ENCODE data around the gene SYF2.
"Not testable (repeated sequence)": the region's sequence is repeated elsewhere in the genome, so short reads cannot be mapped to it uniquely, and the experiment has no call there.

SYF2 gene

DNA sequence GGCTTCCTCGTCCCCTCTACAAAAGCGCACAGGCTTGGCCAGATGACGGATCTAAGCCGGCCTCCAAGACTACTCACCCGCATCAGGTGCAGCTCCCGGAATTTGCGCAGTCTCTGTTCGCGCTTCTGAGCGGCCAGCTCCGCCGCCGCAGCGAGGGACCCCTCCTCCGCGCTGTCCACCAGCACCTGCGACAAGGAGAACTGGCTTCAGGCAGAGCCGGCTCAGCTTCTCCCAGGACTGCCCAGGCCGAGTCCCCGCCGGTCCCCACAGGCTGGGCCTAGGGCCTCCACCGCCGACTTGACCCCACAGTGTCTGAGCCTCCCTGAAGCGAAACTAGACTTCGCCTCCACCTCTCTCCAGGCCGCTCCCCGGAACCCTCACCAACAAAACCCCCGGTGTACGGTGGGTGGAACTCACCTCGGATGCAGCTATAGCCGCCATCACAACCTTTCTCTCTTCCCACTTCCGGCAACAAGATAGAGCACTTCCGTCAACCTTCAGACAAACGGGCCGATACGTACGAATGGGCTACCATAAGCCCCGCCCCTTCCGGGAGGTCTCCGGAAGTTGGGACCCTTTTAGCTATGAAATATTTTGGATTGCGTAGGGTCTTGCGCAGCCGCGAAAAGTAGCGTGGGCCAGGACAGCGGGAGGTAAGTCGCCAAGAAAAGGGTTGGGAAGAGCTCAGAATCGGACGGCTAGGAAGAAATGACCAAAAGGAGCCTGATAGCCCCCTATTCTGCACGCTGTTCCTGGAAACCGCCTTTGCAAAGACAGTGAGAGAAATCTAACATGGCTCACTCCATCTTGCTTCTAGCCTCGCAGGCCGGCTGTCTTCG is at the start of gene SYF2:
Gene SYF2 (minus strand): TSS at position 476 of the 839 bp plus-strand sequence. CDS start 35 bp downstream, at position 441.
- DNase-seq: peak; percentile 96

DNA sequence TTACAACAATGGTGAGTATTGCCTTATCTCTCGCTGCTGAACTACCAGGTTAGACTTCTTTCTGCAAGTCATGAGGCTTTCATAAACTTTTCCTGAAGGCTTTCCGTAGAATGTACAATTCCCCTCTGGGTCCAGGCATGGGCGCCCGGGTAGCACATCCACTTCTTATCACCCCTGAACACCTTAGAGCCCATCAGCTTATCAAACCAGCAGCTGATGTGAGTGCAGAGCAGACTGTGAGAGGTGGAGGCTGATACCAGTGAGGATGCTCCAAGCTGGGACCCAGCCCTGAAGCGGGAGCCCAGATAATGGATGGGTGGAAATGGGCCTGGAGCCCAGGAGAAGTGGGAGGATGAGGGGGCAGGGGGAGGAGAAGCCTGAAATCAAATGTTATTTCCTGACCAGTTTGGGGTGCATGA is 47.4 kb upstream of the SYF2 start:
- not testable (repeated sequence) for DNase-seq

DNA sequence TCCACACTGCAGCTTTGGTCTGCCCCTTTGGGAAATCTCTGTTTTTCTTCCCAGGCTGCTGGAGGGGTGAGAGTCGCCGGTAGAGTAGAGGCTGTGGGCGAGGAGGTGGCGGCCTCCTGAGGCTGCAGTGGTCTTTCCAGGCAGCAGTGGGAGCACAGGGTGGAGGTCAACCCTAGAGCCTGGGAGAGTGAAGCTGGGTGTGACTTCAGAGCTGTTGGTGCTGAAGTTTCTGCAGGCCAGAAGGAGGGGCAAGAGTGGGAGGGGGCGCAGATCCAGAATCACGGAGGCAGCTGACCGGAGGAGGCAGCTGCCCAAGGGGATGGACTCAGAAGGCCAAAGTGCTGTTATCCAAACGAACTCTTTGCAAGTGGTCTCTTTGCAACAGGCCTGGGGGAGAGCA is 46.5 kb upstream of the SYF2 start:
- not testable (repeated sequence) for DNase-seq

DNA sequence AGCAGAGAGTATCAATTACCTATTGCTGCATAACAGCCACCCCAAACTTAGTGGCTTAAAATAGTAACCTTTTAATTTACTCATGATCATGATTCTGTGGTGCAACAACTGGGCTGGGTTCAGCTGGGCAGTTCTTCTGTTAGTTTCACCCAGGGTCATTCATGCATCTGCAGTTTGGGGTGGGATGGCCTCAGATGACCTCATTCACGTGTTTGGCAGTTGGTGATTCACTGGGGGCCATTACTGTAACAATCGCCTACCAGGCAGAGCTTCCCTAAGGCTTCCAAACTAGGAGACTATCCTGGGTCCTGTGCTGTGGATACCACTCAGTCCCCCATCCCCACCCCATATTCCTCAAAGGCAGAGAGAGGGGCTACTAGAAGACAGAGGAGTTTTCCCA is 46.1 kb upstream of the SYF2 start:
- not testable (repeated sequence) for DNase-seq

DNA sequence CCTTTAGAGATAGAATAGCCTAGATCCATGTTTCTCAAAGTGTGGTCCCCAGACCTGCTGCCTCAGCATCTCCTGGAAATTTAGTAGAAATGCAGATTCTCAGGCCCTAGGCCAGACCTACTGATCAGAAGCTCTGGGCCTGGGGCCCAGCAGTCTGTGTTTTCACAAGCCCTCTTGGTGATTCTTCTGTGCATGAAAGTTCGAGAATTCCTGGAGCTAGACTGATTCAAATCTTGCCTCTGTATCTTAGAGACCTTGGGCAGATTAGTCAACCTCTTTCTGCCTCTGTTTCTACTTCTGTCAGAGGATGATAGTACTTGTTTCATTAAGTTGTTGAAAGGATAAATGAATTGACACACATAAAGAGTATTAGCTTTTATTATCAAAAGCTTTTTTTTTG is 45.0 kb upstream of the SYF2 start:
- not testable (repeated sequence) for DNase-seq

DNA sequence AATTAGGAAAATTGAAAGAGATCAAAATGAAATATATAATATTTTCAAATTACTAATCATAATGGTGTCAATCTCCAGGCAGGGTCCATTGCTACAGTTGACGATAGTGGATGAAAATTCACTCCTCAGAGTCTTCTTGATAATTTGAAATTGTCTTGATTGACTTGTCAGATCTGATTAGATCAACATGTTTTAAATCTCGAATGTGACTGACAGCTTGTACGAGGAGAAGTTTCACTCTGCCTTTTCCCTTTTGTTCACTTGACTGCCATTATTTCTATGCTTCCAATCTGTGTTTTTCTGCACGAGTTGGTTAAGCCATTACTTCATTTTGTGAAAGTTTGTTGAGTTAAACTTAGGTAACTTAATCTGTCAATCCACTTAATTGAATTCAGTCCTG is 43.3 kb upstream of the SYF2 start:
- DNase-seq: not testable (repeated sequence)

DNA sequence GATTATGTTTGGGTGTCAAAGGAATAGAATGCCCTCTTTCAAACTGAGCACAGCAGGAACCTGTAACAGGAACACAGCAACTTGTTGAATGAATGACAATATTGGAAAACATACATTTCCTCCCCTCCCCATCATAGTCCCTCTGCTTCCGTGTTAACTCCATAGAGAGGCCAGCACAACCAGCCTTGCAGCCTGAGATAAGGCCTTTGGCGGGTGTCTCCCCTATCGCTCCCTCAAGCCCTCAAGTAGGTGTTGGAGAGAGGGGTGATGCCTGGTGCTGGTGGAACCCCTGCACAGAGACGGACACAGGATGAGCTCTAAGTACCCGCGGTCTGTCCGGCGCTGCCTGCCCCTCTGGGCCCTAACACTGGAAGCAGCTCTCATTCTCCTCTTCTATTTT is 39.9 kb upstream of the SYF2 start, which contains the start of gene RHD:
Gene RHD (plus strand): TSS at position 272 of the 400 bp plus-strand sequence. CDS start 39 bp downstream, at position 311.
- DNase-seq: not testable (repeated sequence)

DNA sequence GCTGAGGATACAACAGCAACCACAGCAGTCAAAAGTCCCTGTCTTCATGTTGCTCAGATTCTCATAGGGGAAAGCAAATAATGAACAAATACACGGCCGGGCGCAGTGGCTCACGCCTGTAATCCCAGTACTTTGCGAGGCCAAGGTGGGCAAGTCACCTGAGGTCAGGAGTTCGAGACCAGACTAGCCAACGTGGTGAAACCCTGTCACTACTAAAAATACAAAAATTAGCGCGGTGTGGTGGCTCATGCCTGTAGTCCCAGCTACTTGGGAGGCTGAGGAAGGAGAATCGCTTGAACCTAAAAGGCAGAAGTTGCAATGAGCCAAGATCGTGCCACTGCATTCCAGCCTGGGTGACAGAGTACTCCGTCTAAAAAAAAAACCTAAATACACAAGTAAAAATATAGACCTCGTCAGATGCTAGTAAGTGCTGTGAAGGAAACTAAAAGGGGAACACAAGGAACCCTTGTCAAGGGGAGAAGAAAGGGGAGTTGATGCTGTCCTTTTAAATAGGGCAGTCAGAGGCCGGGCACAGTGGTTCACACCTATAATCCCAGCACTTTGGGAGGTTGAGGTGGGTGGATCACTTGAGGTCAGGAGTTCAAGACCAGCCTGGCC is 36.0 kb upstream of the SYF2 start:
- DNase-seq: not testable (repeated sequence)

DNA sequence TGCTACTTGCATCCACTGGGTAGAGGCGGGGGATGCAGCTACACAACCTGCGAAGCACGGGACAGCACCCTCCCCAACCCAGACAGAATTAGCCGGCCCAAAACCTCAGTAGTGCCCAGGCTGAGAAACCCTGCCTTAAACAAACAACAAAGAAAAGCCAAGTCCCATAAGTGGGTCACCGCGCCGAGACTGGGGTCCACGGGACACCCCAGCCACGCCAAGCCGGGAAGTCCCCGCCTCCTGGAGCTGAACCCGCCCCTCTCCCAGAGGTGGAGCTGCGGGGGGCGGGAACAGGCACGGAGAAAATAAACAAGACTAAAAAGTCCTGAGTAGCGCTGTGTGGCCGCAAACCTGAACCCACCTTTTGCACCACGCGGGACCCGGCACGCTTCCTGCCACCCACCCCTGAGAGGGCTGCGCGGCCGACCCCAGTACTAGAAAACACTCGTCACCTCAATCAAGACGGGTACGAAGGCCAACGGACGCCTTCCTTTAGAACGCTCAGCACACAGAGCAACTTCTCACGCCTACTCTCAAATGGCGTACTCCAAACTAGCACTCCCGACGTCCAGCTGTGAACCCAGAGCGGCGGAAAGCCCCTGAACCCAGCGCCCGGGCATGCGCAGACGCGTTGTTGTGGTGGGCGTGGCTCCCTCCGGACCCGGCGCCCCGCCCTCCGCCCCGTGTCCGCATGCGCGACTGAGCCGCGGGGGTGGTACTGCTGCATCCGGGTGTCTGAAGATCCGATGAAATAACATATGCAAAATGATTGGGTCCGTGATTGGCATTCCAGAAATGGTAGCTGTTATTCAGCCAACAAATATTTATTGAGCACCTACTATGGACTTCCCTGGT is 35.2 kb upstream of the SYF2 start:
- DNase-seq: peak; percentile 37

DNA sequence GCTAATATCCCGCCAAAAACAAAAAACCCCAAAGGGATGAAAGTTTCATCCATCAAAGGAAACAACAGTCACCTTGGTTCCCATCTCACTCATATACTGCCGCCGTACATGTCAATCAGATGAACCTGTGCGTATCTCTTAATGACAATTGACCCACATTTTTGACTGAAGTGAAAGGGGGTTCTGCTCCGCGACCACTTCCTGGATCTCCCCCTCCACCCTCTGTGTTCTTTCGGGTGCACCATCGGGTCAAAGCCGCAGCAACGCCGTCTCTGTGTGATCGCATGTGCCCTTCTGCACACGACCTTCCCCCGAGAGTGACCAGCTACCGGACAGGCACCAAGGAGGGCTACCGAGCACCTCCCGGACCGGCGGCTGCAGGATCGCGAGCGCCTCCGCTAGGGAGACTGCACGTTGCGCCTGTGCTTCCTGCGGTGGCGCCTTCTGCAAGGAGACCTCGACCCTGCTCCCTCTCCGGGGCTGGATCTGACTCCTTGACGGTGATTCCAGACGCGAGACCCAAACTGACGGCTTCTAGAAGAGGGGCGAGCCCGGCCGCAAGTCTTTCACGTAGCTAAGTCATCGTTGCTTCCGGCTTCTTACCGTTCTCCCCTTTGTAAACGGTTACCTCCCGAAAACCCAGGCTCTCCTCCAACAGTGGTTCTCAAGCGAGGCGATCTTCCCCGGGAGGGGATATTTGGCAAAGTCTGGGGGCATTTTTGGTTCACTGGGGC is 34.4 kb upstream of the SYF2 start:
- DNase-seq: not testable (repeated sequence)

DNA sequence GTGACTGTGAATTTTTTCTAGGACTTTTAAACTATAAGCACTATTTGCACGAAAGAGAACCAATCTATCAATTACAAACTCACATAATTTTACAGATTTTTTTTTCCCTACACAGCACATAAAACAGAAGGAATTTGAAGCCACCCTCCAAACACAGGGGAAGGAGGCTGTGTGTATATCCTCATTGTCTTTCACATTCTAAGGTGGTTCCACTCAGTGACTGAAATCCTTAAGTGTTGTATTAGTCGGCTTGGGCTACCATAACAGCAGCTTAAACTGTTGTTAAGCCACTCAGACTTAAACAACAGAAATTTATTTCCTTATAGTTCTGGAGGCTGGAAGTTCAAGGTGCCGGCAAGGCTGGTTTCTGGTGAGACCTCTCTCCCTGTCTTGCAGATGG is 28.0 kb upstream of the SYF2 start:
- not testable (repeated sequence) for DNase-seq

DNA sequence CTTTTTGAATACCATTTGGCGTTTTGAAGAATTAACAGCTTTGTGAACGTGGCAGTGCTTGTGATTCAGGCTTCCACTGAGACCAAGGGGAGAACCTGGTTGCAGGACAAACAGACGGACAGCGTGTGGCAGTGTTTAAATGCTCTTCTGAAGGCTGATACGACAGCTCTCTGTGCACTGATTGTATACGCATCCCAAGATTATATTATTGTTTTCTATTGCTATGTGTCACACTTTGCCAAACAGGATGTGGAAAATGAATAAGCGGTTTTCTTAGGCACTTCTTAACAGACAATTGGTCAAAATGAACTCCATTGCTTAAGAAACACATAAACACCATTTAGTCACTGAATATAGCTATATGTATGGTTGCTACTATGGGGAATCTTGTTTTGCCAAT is 27.5 kb upstream of the SYF2 start:
- not testable (repeated sequence) for DNase-seq

DNA sequence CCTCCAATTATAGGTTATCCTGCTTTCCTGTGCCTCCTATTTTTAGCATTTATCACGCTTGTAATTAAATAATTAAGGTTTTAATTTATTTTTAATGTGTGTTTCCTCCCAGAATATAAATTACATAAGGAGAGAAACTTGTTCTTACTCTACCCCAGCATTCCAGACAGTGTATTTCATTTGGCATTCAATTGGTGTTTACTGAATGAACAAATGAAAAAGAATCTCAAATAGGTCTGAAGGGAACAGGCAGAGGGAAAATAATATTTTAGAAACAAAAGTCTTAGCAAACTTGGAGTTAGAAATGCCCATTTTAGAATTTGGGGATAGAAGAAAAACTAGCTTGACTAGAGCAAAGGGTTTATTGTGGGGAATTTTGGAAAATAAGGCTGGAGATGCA is 24.9 kb upstream of the SYF2 start:
- no peak for DNase-seq

DNA sequence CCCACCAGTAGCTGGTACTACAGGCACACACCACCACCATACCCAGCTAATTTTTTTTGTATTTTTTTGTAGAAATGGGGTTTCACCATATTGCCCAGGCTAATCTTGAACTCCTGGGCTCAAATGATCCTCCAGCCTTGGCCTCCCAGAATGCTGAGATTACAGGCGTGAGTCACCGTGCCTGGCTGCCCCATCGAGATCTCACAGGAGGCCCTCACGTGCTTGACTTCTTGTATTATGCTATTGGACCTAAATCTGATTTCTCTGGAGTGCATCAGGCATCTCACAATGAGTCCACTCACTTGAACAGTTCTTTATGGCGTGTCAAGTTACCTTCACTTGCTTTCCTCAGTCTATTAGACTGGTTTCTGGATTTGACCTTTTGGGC is 24.3 kb upstream of the SYF2 start:
- DNase-seq: peak; percentile 79

DNA sequence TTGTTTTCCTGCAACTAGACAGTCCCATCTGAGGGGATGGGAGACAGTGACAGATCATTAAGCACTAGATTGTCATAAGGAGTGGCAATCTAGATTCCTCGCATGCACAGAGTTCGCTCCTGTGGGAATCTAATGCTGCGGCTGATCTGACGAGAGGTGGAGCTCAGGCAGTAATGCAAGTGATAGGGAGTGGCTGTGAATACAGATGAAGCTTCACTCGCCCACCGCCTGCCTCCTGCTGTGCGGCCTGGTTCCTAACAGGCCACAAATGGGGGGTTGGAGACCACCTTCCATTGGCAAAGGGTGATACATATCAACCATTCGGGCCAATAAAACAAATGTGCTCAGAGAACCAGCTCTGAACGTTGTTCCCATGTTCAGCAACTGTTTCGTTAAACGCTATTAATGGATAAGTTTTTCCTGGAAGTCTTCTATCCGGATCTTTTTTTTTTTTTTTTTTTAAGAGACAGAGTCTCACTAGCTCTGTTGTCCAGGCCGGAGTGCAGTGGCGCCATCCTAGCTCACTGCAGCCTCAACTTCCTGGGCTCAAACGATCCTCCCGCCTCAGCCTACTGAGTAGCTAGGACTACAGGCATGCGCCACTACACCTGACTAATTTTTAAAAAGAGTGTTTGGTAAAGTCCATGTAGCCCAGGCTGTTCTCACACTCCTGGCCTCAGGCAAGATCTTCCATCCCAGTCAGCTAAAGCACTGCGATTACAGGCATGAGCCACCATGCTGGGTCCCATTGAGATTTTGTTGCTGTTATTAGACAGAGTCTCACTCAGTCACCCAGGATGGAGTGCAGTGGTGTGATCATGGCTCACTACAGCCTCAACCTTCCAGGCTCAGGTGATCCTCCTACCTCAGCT is 23.6 kb upstream of the SYF2 start:
- DNase-seq: no peak

DNA sequence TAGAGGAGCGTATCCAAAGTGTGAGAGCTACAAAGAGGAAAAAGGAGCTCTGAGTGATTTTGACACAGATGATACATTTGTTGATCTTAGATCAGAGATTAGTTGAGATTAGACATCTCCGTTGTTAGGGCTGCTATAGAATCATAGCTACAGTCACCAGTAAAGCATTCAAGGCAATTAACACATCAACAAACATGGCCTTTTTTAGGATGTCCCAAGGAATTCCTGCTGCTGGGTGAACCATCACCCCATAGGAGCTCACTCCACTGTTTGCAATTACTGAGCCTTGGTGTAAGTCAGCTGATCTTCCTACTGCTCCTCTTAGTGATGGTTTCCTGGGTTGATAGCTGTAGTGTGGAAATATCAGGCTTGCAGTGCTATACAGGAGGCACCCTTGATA is 21.6 kb upstream of the SYF2 start:
- no peak for DNase-seq

DNA sequence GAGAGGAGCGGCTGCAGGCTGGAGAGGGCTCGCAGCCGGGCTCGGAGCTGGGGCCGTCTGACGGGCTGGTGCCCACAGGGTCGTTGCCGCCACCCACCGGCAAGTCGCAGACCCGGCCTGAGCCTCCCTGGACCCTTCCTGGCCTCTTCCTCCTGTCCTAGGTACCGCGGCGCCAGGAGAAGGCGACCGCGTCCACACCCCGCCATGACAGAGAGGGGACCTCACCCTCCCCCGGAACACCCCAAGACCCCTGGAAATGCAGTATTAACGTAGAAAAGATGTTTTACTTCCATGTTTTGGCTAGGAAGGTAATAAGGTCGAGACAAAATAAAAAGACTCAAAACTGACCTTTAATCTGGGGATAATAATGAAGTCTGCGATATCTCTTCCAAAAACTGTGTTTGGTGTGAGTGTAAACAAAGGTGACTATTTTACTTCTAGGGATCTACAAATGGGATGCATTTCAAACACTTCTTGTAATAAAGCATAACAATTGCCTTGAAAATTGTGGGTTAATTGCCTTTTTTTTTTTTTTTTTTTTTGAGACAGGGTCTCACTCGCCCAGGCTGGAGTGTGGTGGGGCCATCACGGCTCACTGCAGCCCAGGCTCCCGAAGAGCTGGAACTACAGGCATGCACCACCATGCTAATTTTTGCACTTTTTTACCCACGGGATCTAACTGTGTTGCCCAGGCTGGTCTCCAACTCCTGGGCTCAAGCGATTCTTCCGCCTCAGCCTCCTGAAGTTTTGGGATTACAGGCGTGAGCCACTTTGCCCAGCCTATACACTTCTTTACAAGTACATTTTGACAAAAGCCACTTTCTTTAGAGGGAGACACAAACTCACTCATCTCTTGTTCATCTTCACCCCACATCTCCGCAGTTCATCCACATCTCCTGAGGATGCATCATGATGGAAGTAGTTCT is 15.8 kb upstream of the SYF2 start:
- DNase-seq: peak; percentile 81

DNA sequence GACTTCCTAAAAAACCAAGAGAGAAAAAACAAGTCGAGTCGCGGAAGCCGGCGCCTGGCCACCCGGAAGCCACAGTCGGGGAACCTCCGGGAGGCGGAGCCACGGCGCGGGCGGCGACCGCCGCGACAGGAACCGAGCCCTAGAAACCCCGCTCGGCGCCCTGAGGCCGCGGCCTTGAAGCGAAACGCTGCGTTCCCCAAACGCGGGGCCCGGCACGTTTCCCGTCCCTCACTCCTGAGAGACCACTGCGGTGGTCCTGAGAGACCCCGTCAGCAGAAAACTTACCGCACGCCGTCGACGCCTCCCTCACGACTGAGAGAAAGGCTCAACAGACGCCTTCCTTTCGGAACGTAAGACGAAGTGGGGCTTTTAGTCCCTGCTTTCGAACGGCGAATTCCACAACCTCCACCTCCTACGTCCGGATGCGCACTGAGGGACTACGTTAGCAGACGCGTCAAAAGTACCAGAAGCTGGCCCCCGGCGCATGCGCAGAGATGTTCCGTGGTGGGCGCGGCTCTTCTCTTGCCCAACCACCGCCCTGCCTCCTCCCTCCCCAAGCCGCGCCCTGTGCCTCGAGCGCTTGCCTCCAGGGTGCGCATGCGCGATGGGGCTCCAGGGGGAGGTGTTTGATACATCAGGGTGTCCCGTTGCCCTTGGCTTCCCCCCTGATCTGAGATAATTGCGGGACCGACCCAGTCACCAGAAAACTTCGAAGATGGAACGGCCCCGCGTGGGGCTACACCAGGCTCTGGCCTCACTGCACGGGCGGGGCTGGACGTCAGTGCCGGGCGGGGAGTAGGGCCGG is 14.9 kb upstream of the SYF2 start, which contains the start of gene RSRP1:
Gene RSRP1 (minus strand): TSS at position 431 of the 805 bp plus-strand sequence. CDS start 491 bp downstream, outside the sequence.
- peak; percentile 99 for DNase-seq

DNA sequence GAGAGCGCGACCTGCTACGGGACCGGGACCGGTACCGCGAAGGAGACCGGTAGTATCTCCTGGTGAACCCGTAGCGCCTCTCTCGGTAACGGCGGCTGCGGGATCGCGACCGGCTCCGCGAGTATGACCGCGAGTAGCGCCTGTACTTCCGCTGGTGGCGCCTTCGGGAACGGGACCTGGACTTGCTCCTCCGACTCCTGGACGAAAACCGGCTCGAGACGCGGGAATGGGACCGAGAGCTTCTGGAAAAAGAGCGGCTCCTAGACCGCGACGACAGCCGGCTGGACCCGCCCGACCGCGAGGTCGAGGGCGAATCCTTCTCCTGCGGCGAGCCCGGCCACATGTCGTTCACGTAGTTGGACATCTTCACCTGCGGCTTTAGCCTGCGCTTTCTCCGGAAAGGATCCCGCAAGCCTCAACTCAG is 14.3 kb upstream of the SYF2 start:
- DNase-seq: no peak

Data from DMS79 treated with DMSO at 0.1 percent for 48 hours (cell line).